ENCODE results near the gene MID1IP1.

Gene MID1IP1, protein sequence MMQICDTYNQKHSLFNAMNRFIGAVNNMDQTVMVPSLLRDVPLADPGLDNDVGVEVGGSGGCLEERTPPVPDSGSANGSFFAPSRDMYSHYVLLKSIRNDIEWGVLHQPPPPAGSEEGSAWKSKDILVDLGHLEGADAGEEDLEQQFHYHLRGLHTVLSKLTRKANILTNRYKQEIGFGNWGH

DNA sequence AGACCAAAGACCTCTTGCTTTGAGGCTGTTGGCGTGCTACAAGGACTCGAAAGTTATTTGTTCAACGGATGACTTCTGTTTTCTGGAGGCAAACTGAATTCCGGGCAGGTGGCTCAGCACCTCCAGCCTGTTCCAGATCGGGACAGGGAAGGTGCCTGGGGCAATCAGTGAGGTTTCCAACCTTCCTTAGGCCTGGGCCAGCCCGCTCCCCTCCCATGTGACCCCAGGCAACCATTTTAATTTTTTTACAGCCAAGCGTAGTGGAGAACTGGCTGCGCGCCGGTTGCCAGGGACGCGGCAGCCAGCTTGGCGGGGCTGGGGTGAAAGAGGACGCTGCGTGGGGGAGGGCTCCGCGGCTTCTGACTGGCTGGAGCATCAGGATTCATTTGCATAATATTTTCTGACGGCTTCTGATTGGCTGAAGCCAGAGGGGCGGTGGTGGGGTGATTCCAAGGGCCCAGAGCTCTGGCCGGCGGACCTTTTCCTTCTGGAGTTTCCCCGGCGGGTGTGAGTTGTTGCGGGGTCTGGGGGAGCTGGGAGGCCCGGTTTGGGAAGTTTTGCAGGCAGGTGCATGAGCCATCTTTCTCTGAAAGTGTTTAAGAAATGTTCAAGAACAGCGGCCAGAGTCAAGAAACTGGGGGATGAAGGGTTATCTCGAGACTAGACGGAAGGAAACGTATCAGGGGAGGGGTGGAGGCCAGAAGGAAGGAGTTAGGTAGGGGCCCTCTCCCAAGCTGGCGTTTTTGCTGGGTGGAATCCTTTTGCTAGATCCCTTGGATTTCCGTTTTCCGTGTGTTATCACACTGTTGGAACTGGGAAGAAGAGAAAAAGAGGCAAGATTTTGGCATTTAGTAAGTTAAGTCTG, at the start of gene MID1IP1:
Gene MID1IP1, plus strand, starts transcription at position 479 of the 865 bp plus-strand sequence. CDS start 3,488 bp downstream, outside the sequence.
- Histone ChIP-seq H3F3A (ENCODE audit: insufficient read depth, low read length) (peaks cover 9% of the 10 kb centered on the region), H3K9me3 (replicated peaks; ENCODE audit: insufficient read depth, low read length) (no peaks in the 10 kb centered on the region), H3K4me1 (ENCODE audit: low read length) (no peaks in the 10 kb centered on the region), H3K79me2 (ENCODE audit: low read length) (peaks cover 34% of the 10 kb centered on the region), H3K27me3 (replicated peaks; ENCODE audit: insufficient read depth, low read length) (no peaks in the 10 kb centered on the region), H3K9me2 (replicated peaks; ENCODE audit: insufficient read depth, low read length) (no peaks in the 10 kb centered on the region), H3K4me3 (ENCODE audit: low read length) (peak within 1 kb of the TSS; percentile 70), H4K20me1 (ENCODE audit: insufficient read depth, low read length) (no peaks in the 10 kb centered on the region), H2AFZ (ENCODE audit: low read length) (peak within 1 kb of the TSS; percentile 65; the same call in 1 of the 2 replicates), H3K9ac (ENCODE audit: low read length) (peak within 1 kb of the TSS; percentile 73), H3K27ac (ENCODE audit: low read length) (peak within 1 kb of the TSS; percentile 55; the same call in 1 of the 2 replicates), H3K4me2 (ENCODE audit: low read depth, low read length) (peak within 1 kb of the TSS; percentile 76), H3K36me3 (replicated peaks; ENCODE audit: insufficient read depth, low read length) (no peaks in the 10 kb centered on the region)
- TF ChIP-seq EZH2 (optimal IDR thresholded peaks at IDR 0.05; ENCODE audit: low read depth, low read length): no peak
- TF ChIP-seq EZH2phosphoT487 (IDR thresholded peaks at IDR 0.05; ENCODE audit: low read length): no peak
- TF ChIP-seq CTCF (IDR thresholded peaks at IDR 0.05; ENCODE audit: low read length): no peak
- peak; percentile 80 for DNase-seq

DNA sequence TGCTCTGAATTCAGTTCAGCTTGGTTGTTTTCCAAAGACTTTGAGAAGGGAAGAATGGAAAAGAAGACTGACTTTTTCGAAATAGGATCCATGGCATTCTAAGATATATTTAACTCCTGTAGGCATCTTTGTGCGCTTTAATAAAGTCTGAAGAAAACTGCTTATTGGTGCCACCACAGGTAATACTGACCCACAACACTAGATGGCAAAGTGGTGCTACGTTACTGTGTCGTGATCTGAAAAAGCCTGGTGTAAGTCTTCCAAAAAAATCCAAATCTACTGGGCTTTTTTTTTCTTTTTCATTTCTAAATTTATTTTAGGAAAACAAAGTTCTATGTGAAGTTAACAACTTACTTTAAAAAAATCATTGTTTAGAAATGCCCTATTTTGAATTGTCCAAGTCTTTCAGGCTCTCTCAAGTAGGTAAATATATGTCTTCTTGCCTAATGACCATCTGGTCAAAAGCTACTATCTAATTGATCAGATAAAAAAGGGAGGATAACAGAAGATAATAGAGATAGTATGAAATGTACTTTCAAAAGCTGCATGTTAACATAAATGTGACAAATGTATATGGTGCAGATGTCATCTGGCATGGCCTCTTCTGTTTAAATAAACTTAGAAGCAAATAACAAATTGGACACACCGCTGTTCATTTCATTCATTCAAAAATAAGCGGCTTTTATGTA, 47.0 kb upstream of the MID1IP1 start:
- Histone ChIP-seq H2AFZ (ENCODE audit: low read length) (no peak overlapping the region), H3K4me2 (ENCODE audit: low read depth, low read length) (no peak overlapping the region), H3K4me3 (ENCODE audit: low read length) (no peak overlapping the region), H3K9me2 (replicated peaks; ENCODE audit: insufficient read depth, low read length) (no peaks in the 10 kb centered on the region), H3K36me3 (replicated peaks; ENCODE audit: insufficient read depth, low read length) (no peaks in the 10 kb centered on the region), H3F3A (ENCODE audit: insufficient read depth, low read length) (no peaks in the 10 kb centered on the region), H3K79me2 (ENCODE audit: low read length) (no peaks in the 10 kb centered on the region), H4K20me1 (ENCODE audit: insufficient read depth, low read length) (no peaks in the 10 kb centered on the region), H3K9ac (ENCODE audit: low read length) (no peak overlapping the region), H3K27me3 (replicated peaks; ENCODE audit: insufficient read depth, low read length) (no peaks in the 10 kb centered on the region), H3K9me3 (replicated peaks; ENCODE audit: insufficient read depth, low read length) (no peaks in the 10 kb centered on the region), H3K4me1 (ENCODE audit: low read length) (no peaks in the 10 kb centered on the region), H3K27ac (ENCODE audit: low read length) (no peak overlapping the region)
- peak; percentile 48 for DNase-seq
- TF ChIP-seq EZH2phosphoT487 (IDR thresholded peaks at IDR 0.05; ENCODE audit: low read length): no peak
- TF ChIP-seq EZH2 (optimal IDR thresholded peaks at IDR 0.05; ENCODE audit: low read depth, low read length): no peak
- peak; percentile 56 for TF ChIP-seq CTCF (IDR thresholded peaks at IDR 0.05; ENCODE audit: low read length)

DNA sequence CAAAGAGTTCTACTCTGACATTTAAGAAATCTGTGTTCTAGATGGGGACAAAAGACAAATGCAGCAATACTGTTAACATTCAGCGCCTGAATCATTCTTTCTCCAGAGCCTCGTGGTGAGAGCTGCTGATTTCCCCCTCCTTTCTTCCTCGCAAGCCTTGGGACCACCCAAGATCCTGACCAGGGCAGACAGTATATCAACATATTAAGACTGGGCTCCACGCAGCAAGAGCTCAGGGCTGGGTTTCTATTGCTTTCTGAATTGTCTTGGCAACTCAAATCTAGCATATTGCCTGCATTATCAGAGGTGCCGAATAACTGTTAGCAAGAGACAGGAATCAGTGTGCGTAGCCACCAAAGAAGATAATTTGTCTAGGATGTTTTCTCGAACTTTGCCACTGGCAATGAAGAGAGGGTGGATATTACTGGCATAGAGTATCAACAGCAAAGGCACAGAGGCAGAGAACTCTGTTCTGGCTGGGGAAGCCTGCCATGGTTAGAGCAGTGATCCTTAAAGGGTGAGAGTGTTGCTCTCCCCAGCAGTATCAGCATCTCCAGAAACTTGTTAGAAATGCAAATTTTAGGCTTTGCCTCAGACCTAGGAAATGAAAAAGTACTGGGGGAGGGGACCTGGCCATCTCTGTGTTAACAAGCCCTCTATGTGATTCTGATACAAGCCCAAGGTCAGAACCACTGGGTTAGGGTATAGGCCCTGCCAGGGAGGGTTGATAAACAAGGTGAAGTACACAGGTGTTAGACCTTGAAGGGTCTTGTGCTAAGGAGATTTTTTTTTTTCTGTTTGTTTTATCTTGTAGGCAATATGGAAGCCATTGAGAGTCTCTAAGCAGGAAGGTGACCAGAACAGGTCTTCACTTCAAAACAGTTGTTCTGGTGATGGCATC, 46.2 kb upstream of the MID1IP1 start:
- Histone ChIP-seq H3K4me3 (ENCODE audit: low read length) (no peak overlapping the region), H3F3A (ENCODE audit: insufficient read depth, low read length) (no peaks in the 10 kb centered on the region), H4K20me1 (ENCODE audit: insufficient read depth, low read length) (no peaks in the 10 kb centered on the region), H3K9ac (ENCODE audit: low read length) (no peak overlapping the region), H3K27me3 (replicated peaks; ENCODE audit: insufficient read depth, low read length) (no peaks in the 10 kb centered on the region), H3K36me3 (replicated peaks; ENCODE audit: insufficient read depth, low read length) (no peaks in the 10 kb centered on the region), H3K27ac (ENCODE audit: low read length) (no peak overlapping the region), H3K4me2 (ENCODE audit: low read depth, low read length) (no peak overlapping the region), H2AFZ (ENCODE audit: low read length) (no peak overlapping the region), H3K4me1 (ENCODE audit: low read length) (no peaks in the 10 kb centered on the region), H3K9me3 (replicated peaks; ENCODE audit: insufficient read depth, low read length) (no peaks in the 10 kb centered on the region), H3K9me2 (replicated peaks; ENCODE audit: insufficient read depth, low read length) (no peaks in the 10 kb centered on the region), H3K79me2 (ENCODE audit: low read length) (no peaks in the 10 kb centered on the region)
- no peak for TF ChIP-seq EZH2phosphoT487 (IDR thresholded peaks at IDR 0.05; ENCODE audit: low read length)
- TF ChIP-seq CTCF (IDR thresholded peaks at IDR 0.05; ENCODE audit: low read length): no peak
- DNase-seq: peak; percentile 12

Measured in MM.1S (cell line).